Endothelial cell (in vitro differentiated cells): ENCODE data around the gene TSSK3. TPM values are rescaled to one million over a fixed set of nuclear protein-coding genes. Genes with fewer than 3 reads are reported as not detected.
A peak's percentile ranks its signal among the peaks of the same experiment; 100 is the strongest.

Source experiments
- DNase-seq: peaks from one replicate; pipeline ENCODE4 v3.0.0; 2021; ENCODE audit warnings: low spot score
- H3K27ac Mint-ChIP-seq: one replicate; pipeline ENCODE4 v1.8.0; 2021; ENCODE audit warnings: mixed read lengths, inconsistent platforms; ENCODE audit not compliant: unreplicated experiment
- H3K27me3 Mint-ChIP-seq: one replicate; pipeline ENCODE4 v1.8.0; 2021; ENCODE audit warnings: mild to moderate bottlenecking, moderate library complexity, mixed read lengths, inconsistent platforms; ENCODE audit not compliant: unreplicated experiment
- H3K36me3 Mint-ChIP-seq: one replicate; pipeline ENCODE4 v1.8.0; 2021; ENCODE audit warnings: mild to moderate bottlenecking, low read depth, mixed read lengths, inconsistent platforms; ENCODE audit not compliant: unreplicated experiment
- H3K4me1 Mint-ChIP-seq: one replicate; pipeline ENCODE4 v1.8.0; 2021; ENCODE audit warnings: mild to moderate bottlenecking, mixed read lengths, inconsistent platforms; ENCODE audit not compliant: unreplicated experiment
- H3K4me3 Mint-ChIP-seq: one replicate; pipeline ENCODE4 v1.8.0; 2021; ENCODE audit warnings: mild to moderate bottlenecking, mixed read lengths, inconsistent platforms; ENCODE audit not compliant: unreplicated experiment
- H3K9me3 Mint-ChIP-seq: one replicate; pipeline ENCODE4 v1.8.0; 2021; ENCODE audit warnings: mixed read lengths, inconsistent platforms; ENCODE audit not compliant: unreplicated experiment
- CTCF ChIP-seq: fragments of 200-600 bp; sonication (generic); IDR thresholded peaks from one replicate; pipeline ENCODE4 v1.5.0; 2021; ENCODE audit warnings: antibody characterized with exemption; ENCODE audit not compliant: unreplicated experiment
- total RNA-seq: library from RNA; stranded (reverse); fragmentation: NEBNext Ultra II Directional; extraction: Animal tissue kit (Norgen Biotek cat#: 25700); gene quantifications from one replicate; pipeline ENCODE4 v1.2.1, GENCODE V29; 2021; ENCODE audit not compliant: unreplicated experiment

TSSK3 gene
- total RNA-seq, 1 donor from 2014 or later = 0.67 TPM

DNA sequence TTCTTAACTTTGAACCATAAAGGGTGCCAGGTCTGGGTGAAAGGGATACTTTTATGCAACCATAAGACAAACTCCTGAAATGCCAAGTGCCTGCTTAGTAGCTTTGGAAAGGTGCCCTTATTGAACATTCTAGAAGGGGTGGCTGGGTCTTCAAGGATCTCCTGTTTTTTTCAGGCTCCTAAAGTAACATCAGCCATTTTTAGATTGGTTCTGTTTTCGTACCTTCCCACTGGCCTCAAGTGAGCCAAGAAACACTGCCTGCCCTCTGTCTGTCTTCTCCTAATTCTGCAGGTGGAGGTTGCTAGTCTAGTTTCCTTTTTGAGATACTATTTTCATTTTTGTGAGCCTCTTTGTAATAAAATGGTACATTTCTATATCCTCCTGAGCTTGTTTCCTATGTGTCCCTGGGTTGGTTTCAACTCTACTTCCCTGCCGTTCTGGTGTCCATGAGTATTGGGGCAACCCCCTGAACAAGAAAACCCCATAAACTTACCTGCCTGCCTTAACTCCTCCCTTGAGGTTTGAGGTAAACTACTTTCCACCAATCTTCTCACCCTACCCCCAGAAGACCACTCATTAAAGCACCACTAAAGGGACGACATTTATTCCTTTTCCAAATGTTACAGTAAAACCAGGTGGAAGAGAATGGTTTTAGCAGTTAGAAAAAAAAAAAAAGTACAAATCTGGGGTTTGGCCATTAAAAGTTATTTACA, 28.9 kb upstream of the TSSK3 start:
- H3K9me3 Mint-ChIP-seq = no peaks in the 10 kb centered on the region
- peak overlapping the region; percentile 98 for H3K4me3 Mint-ChIP-seq
- no peak for TF ChIP-seq CTCF
- peak overlapping the region; percentile 86 for H3K27ac Mint-ChIP-seq
- peaks cover 34% of the 10 kb centered on the region for H3K4me1 Mint-ChIP-seq
- DNase-seq = no peak
- peaks cover 23% of the 10 kb centered on the region for H3K27me3 Mint-ChIP-seq
- peaks cover 47% of the 10 kb centered on the region for H3K36me3 Mint-ChIP-seq

DNA sequence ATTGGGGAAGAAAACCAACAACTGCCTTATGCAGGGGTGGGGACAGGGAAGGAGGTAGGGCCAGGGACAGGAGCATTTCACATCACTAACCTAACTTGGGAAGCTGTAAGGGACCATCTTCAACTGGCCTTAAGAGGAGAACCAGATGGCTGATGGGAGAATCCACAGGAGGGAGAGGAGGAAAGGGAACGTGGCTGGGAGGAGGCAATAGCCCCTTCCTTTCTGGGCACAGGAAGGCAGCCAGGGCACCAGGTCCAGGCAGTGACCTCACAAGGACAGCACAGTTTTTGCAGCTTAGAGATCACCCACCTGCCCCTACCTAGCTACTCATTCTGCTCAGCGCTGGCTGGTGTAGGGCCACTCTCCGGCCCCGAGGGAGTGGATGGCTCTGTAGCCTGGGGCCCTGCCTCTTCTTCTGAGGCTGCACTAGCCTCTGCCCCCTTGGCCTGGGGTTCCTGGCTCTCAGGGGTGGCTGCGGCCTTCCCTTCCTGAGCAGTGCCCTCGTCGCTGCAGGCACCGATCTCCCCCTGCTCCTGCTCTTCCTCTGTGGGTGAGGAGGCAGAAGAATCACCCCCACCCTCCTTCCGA, 28.0 kb upstream of the TSSK3 start:
- H3K4me1 Mint-ChIP-seq = peaks cover 39% of the 10 kb centered on the region
- no peak for DNase-seq
- peaks cover 46% of the 10 kb centered on the region for H3K36me3 Mint-ChIP-seq
- TF ChIP-seq CTCF = no peak
- no peaks in the 10 kb centered on the region for H3K9me3 Mint-ChIP-seq
- peak overlapping the region; percentile 70 for H3K27ac Mint-ChIP-seq
- peaks cover 30% of the 10 kb centered on the region for H3K27me3 Mint-ChIP-seq
- H3K4me3 Mint-ChIP-seq = peak overlapping the region; percentile 98

DNA sequence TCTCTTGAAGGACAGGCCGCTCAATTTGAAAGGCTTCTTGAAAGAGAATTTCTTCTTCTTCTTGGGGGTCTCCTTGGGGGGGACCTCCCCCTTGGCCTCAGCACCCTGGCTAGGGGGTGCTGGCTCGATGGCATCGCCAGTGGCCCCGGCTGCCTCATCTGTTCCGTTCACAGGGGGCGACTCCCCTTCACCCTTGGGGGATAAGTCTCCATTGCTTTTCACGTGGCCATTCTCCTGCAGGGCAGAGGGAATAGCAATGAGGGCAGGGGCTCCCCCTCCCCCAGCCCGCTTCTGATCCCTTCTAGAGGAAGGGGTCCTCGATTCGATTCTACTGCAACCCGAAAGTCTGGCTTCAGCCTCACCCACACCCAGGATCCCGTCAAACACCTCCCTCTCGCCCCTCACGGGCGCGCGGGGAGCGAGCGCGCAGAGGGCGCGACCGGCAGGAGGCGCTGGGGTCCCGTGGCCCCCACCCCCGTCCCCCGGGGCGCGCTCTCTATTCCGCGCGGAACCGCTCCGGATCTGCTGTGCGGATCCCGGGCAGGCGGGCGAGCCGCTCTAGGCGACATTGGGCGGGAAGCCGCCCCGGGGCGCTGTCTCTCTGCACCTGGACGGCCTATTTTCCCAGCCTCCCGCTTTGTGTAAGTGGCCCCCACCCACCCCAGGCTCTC, 27.3 kb upstream of the TSSK3 start:
- H3K4me1 Mint-ChIP-seq = peaks cover 42% of the 10 kb centered on the region
- TF ChIP-seq CTCF = peak; percentile 55
- peaks cover 35% of the 10 kb centered on the region for H3K27me3 Mint-ChIP-seq
- H3K36me3 Mint-ChIP-seq = peaks cover 43% of the 10 kb centered on the region
- H3K27ac Mint-ChIP-seq = peak overlapping the region; percentile 84
- H3K4me3 Mint-ChIP-seq = peak overlapping the region; percentile 98
- H3K9me3 Mint-ChIP-seq = no peaks in the 10 kb centered on the region
- DNase-seq = peak; percentile 58

GRCh38 chr1:32335535-32335789, 26.9 kb upstream of the TSSK3 start:
- H3K4me1 Mint-ChIP-seq = peaks cover 44% of the 10 kb centered on the region
- peaks cover 43% of the 10 kb centered on the region for H3K36me3 Mint-ChIP-seq
- TF ChIP-seq CTCF = no peak
- no peaks in the 10 kb centered on the region for H3K9me3 Mint-ChIP-seq
- H3K27me3 Mint-ChIP-seq = peaks cover 35% of the 10 kb centered on the region
- H3K4me3 Mint-ChIP-seq = peak overlapping the region; percentile 98
- H3K27ac Mint-ChIP-seq = no peak overlapping the region
- DNase-seq = no peak
